SKM-1 treated with dmso at 0.1 percent for 144 hours (cell line): ENCODE results near the gene CSNK2A1.
A peak's percentile ranks its signal among the peaks of the same experiment; 100 is the strongest.

ENCODE experiments used
- DNase-seq: peaks from one replicate; lab custom pipeline; 2025; ENCODE audit not compliant: unreplicated experiment; lab: John Stamatoyannopoulos, UW

CSNK2A1 gene

GRCh38 chr20:564192-564591 is 20.6 kb upstream of the CSNK2A1 start:
- DNase-seq: no peak

- no peak for DNase-seq
Observed at GRCh38 chr20:563187-563586, 19.6 kb upstream of the CSNK2A1 start.

GRCh38 chr20:562232-562897 is 18.8 kb upstream of the CSNK2A1 start:
- DNase-seq: no peak

GRCh38 chr20:561437-562231 is 18.0 kb upstream of the CSNK2A1 start:
- DNase-seq: peak; percentile 22

- no peak for DNase-seq
Observed at GRCh38 chr20:560680-561079, 17.1 kb upstream of the CSNK2A1 start.

- DNase-seq: no peak
Observed at GRCh38 chr20:558117-558516, 14.5 kb upstream of the CSNK2A1 start.

GRCh38 chr20:556984-557383 is 13.4 kb upstream of the CSNK2A1 start:
- DNase-seq: no peak

- no peak for DNase-seq
Observed at GRCh38 chr20:555976-556385, 12.4 kb upstream of the CSNK2A1 start.

- no peak for DNase-seq
Observed at GRCh38 chr20:550611-551010, 7.0 kb upstream of the CSNK2A1 start.

GRCh38 chr20:549722-550496 is 6.3 kb upstream of the CSNK2A1 start:
- DNase-seq: no peak

GRCh38 chr20:548906-549305 is 5.3 kb upstream of the CSNK2A1 start:
- DNase-seq: no peak

- DNase-seq: no peak
Observed at GRCh38 chr20:547394-547793, 3.8 kb upstream of the CSNK2A1 start.

- no peak for DNase-seq
Observed at GRCh38 chr20:546353-546752, 2.8 kb upstream of the CSNK2A1 start.

- DNase-seq: no peak
Observed at GRCh38 chr20:544153-544725, 649 bp upstream of the CSNK2A1 start.

GRCh38 chr20:542777-543368 is 717 bp downstream of the CSNK2A1 start:
- no peak for DNase-seq

GRCh38 chr20:540391-541201 is 3.0 kb downstream of the CSNK2A1 start:
- no peak for DNase-seq

- no peak for DNase-seq
Observed at GRCh38 chr20:539848-540247, 3.7 kb downstream of the CSNK2A1 start.

GRCh38 chr20:539191-539590 is 4.4 kb downstream of the CSNK2A1 start:
- DNase-seq: no peak

GRCh38 chr20:537983-538382 is 5.6 kb downstream of the CSNK2A1 start:
- no peak for DNase-seq

- DNase-seq: no peak
Observed at GRCh38 chr20:536426-537010, 7.1 kb downstream of the CSNK2A1 start.
